ENCODE data around the gene RBM15. TPM values are rescaled to one million over a fixed set of nuclear protein-coding genes. Genes with fewer than 3 reads are reported as not detected.

The RBM15 gene
- total RNA-seq, 4 donors from 2014 or later: 18.3 to 37.1 (median 21.1) TPM

DNA sequence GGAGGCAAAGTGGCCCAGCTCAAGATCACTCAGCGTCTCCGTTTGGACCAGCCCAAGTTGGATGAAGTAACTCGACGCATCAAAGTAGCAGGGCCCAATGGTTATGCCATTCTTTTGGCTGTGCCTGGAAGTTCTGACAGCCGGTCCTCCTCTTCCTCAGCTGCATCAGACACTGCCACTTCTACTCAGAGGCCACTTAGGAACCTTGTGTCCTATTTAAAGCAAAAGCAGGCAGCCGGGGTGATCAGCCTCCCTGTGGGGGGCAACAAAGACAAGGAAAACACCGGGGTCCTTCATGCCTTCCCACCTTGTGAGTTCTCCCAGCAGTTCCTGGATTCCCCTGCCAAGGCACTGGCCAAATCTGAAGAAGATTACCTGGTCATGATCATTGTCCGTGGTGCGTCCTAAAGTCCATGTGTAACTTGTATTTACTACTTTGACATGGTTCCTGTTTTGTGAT, 2.7 kb downstream of the RBM15 start:
- intact Hi-C loops (cut with DNase I; ENCODE audit: low total_unique reads): no loop called here
- 62 to 70% methylated on average over 9 of the region's 9 CpGs for WGBS, 2 donors
- DNase-seq (ENCODE audit: low spot score in 2 of 2): no peak
- TF ChIP-seq, protein P1, sequence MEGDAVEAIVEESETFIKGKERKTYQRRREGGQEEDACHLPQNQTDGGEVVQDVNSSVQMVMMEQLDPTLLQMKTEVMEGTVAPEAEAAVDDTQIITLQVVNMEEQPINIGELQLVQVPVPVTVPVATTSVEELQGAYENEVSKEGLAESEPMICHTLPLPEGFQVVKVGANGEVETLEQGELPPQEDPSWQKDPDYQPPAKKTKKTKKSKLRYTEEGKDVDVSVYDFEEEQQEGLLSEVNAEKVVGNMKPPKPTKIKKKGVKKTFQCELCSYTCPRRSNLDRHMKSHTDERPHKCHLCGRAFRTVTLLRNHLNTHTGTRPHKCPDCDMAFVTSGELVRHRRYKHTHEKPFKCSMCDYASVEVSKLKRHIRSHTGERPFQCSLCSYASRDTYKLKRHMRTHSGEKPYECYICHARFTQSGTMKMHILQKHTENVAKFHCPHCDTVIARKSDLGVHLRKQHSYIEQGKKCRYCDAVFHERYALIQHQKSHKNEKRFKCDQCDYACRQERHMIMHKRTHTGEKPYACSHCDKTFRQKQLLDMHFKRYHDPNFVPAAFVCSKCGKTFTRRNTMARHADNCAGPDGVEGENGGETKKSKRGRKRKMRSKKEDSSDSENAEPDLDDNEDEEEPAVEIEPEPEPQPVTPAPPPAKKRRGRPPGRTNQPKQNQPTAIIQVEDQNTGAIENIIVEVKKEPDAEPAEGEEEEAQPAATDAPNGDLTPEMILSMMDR (IDR thresholded peaks at IDR 0.05): no peak
- no peak for TF ChIP-seq POLR2A (IDR thresholded peaks at IDR 0.05)
- H3K4me3 ChIP-seq (ENCODE audit: low read depth, poor library complexity, severe bottlenecking): no peak overlapping the region

DNA sequence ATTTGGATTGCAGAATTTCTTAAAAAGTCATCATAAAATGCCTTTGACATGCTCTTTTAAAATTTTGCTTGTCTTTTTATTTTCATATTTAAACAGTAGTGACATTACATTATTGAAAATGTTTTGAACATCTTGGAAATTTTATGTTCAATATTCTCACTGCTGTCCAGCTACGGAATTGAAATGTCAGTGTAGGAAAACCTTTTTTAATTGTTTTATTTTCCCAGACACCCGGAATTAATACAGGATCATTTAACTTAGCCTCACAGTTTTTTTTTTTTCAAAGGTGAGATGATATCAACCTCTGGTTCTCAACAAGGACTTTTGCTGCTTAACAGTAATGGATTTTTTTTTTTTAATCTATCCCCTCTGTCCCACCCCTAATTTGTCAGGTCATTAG, 4.1 kb downstream of the RBM15 start:
- intact Hi-C loops (cut with DNase I; ENCODE audit: low total_unique reads): no loop called here
- 58 to 64% methylated on average over 2 of the region's 2 CpGs for WGBS, 2 donors
- H3K4me3 ChIP-seq (ENCODE audit: low read depth, poor library complexity, severe bottlenecking): no peak overlapping the region
- DNase-seq (ENCODE audit: low spot score in 2 of 2): no peak
- TF ChIP-seq, protein P1 (IDR thresholded peaks at IDR 0.05): no peak
- no peak for TF ChIP-seq POLR2A (IDR thresholded peaks at IDR 0.05)

DNA sequence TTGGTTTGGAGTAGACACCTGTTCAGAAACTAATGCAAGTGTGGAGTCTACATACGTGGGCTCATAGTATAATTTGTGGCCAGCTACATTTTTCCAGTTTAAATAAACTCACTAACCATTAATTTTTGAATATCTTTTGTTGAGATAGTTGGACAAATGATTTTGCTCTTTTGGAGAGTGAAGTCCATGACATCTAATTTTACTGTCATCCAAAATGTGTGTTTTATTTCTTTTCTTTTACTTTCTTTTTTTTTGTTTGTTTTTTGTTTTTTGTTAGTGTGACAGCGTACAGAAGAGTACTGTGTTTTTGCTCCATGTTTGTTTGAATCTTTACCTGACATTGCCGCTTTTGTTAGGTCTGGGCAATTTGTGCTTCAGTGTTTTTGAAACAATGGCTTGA, 5.0 kb downstream of the RBM15 start:
- intact Hi-C loops (cut with DNase I; ENCODE audit: low total_unique reads): no loop called here
- H3K4me3 ChIP-seq (ENCODE audit: low read depth, poor library complexity, severe bottlenecking): no peak overlapping the region
- TF ChIP-seq, protein P1 (IDR thresholded peaks at IDR 0.05): no peak
- no peak for TF ChIP-seq POLR2A (IDR thresholded peaks at IDR 0.05)
- no peak for DNase-seq (ENCODE audit: low spot score in 2 of 2)
- WGBS, 2 donors: 74 to 75% methylated on average over 3 of the region's 3 CpGs

DNA sequence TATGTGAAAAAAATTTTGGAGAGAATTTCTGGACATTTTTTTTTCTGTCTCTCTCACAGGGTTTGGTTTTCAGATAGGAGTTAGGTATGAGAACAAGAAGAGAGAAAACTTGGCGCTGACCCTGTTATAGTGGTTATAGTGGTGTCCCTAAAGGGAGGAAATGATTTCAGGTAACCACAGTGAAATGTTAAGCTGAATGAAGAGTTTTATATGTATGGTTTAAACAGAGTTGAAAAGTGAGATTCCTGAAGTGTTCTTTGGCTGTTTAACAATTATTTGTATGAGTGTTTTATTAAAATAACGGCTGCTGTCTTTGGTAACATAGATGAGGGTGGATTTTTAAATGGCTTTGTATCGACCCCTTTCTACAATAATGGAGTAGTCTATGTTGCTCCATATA, 6.3 kb downstream of the RBM15 start:
- TF ChIP-seq POLR2A (IDR thresholded peaks at IDR 0.05): no peak
- TF ChIP-seq, protein P1 (IDR thresholded peaks at IDR 0.05): no peak
- intact Hi-C loops (cut with DNase I; ENCODE audit: low total_unique reads): no loop called here
- DNase-seq (ENCODE audit: low spot score in 2 of 2): no peak
- WGBS, 2 donors: 72 to 79% methylated on average over 3 of the region's 3 CpGs
- H3K4me3 ChIP-seq (ENCODE audit: low read depth, poor library complexity, severe bottlenecking): no peak overlapping the region

DNA sequence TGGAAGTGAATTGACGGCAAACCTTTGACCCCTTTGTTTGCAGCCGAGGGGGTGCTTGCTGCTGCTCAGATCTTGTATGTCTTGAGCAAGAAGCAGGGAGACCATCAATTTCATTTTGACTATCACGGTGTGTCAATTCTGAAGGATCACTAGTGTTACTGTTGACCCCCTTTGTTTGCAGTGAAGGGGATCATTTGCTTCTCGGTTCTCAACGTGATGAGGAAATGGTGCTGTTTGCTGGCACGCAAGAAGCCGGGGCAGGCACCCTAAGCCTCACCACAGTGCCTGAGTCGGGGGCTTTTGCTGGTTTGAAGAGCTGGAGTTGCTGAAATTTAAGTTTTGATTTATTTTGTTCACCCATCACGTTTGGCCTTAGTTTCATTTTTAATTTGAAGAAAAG, 7.5 kb downstream of the RBM15 start:
- DNase-seq (ENCODE audit: low spot score in 2 of 2): no peak
- intact Hi-C loops (cut with DNase I; ENCODE audit: low total_unique reads): no loop called here
- no peak overlapping the region for H3K4me3 ChIP-seq (ENCODE audit: low read depth, poor library complexity, severe bottlenecking)
- 76 to 77% methylated on average over 9 of the region's 9 CpGs for WGBS, 2 donors
- TF ChIP-seq, protein P1 (IDR thresholded peaks at IDR 0.05): no peak
- TF ChIP-seq POLR2A (IDR thresholded peaks at IDR 0.05): no peak

DNA sequence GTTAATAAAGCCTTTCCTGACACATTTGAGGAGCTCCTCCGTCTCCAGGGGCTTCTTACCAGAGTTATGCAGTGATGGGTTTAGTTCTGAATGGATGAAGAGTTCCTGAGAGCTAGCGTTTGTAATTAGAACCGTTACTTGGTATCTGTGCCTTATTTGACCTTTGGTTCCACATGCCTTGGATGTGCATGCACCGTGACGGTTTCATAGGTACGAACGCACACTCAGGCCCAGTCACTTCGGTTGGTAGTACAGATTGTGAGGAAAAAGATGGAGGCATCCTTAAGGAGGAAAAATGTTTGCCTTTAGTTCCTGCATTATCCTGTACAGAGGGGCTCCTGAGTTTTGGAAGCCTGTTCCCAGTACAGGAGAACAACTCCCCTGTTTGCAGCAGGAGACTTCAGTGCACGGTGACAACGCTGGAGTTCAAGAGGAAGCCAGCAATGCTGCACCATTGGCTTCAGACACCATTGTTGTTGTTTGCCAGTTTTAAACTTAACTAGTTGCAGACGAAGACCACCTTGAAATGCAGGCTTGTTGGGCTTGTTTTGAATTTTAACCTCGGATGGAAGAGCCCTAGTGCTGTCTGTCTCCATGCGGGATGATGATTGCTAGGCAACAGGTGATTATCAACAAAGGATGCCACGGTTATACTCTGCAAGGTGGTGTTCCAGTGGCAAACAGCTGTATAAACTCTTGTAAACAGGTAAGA, 8.2 kb downstream of the RBM15 start:
- DNase-seq (ENCODE audit: low spot score in 2 of 2): no peak
- 76 to 79% methylated on average over 14 of the region's 14 CpGs for WGBS, 2 donors
- H3K4me3 ChIP-seq (ENCODE audit: low read depth, poor library complexity, severe bottlenecking): no peak overlapping the region
- intact Hi-C loops (cut with DNase I; ENCODE audit: low total_unique reads): no loop called here
- no peak for TF ChIP-seq POLR2A (IDR thresholded peaks at IDR 0.05)
- TF ChIP-seq, protein P1 (IDR thresholded peaks at IDR 0.05): no peak
